GM21423 (cell line): ENCODE measurements around the gene VPS26B.
A peak's percentile ranks its signal among the peaks of the same experiment; 100 is the strongest.
"Not testable (repeated sequence)": the region's sequence is repeated elsewhere in the genome, so short reads cannot be mapped to it uniquely, and the experiment has no call there.

Source experiments
- ATAC-seq: cut with Tn5 transposase; IDR thresholded peaks from one replicate; pipeline ENCODE4 v1.9.1; 2021; ENCODE audit warnings: mild to moderate bottlenecking, moderate library complexity; ENCODE audit not compliant: unreplicated experiment

Gene VPS26B

DNA sequence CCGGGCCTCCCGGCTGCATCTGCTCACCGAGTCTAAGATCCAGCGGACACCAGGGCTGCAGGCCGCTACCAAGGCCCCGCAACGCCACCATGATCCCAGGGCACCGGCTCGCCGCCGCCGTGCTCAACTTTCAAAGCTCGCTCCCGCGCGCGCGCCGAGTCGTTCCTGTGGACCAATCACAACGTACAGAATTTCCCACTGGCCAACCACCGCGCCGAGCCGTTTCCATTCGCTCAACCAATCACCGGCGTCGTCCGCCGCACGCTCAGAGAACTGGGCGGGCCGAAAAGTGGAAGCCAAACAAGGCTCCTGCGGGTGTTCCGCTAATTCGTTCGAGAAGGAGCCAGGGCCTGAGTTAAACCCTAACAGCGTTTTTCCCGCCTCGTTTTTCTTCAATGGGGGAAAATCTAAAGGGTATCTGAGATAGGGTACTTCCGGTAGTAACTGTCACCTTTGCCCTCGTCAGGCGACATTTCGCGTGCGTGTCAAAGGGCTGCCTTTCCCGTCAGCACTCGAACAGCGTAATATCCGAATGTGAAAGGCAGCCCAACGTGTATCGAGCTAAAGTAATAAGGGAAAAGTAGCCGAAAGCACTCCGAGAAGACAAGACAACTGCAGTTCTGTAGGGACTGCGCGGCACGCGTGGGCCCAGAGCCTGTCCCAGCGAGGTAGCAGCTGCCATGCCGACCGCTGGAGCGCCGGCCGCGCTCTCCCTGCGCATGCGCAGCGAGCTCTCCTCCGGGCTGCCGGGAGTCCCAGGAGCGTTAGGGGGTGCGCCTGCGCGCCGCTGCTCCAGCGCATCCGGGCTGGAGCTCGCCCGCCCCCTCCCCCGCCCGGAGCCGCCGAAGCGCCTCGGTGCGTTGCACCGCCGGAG is at the start of gene VPS26B, which contains the start of gene NCAPD3:
VPS26B (plus strand) TSS at position 836 of the 874 bp plus-strand sequence. CDS start 452 bp downstream, outside the sequence.
NCAPD3 (minus strand) TSS at position 132 of the 874 bp plus-strand sequence; CDS start at position 91, 41 bp downstream.
- peak; percentile 75 for ATAC-seq

DNA sequence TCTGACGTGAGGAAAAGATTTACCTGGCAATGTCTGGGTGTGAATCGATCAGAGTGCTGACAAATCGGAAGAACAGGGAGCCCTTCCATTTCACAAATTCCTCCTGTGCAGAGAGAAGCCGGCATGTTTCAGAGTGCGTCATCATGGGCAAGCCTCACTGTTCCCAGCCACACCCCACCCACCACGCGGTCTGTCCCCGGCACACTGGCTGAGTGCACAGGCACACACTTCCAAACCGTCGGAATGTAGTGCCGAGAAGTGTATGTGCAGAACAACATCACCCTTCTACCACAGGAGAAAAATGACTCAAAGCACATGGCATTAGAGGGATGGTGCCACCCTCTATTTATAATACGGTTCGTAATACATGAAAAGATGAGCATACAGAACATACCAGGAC is 48.2 kb upstream of the VPS26B start:
- no peak for ATAC-seq

DNA sequence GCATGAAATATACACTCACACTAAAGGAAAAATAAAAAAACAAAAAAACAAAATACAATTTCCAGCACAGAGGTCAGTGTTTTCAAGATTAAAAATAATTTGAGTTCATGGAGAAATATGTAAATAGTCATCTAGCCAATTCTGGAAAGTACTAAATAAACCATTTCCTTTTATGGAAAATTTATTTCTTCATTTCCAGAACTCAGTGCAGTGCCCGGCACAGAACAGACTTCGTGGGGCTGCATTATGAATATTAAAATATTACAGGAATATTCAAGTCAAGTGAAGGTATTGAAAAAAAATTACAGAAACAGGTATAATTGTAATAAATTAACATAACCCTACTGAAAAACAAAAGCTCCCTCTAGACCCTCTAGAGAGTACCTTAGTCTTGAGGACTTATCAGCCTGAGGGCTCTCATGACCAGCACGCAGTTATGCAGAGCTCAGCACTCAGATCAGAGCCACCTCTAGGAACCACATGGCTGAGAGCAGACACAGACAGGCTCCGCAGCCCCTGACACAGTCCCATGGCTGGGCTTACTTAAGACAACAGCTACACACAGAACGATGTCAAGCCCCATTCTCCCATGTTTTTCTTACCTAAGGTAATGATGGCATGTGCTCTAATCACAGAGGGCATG is 46.3 kb upstream of the VPS26B start:
- no peak for ATAC-seq

DNA sequence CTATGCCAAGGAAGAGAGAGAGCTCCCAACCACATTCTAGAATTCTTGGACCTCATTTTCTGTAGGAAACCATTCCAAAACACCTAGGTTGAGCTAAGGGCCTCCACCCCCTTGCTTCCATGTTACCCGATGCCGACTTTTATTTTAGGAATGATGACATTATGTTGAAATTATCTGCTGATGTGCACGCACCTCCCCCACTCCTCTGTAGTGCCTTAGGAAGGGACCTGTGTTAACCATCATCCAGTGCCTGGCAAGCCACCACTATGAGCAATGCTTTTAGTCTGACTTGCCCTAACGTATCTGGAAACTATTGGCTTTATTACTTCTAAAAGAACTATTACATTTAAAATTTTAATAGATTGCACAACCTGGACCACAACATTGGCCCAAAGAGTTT is 42.8 kb upstream of the VPS26B start:
- no peak for ATAC-seq

DNA sequence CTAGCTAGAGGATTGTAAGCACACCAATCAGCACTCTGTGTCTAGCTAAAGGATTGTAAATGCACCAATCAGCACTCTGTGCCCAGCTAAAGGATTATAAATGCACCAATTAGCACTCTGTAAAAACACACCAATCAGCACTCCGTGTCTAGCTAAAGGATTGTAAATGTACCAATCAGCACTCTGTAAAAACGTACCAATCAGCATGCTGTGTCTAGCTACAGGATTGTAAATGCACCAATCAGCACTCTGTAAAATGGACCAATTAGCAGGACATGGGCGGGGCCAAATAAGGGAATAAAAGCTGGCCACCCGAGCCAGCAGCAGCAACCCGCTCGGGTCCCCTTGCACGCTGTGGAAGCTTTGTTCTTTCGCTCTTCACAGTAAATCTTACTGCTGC is 36.4 kb upstream of the VPS26B start:
- ATAC-seq = not testable (repeated sequence)

DNA sequence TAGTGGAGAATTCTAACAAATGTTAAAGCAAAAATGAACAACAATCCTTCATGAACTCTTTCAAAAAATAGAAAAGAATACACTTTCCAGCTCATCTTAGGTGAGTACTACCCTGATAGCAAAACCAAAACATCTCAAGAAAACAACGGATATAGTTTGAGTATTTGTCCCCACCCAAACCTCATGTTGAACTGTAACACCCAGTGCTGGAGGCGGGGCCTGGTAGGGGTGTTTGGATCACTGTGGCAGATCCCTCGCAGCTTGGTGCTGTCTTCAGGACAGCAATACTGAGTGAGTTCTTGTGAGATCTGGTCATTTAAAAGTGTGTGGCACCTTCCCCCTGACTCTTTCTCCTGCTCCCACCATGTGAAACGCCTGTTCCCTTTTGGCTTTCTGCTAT is 27.7 kb upstream of the VPS26B start:
- ATAC-seq = no peak

DNA sequence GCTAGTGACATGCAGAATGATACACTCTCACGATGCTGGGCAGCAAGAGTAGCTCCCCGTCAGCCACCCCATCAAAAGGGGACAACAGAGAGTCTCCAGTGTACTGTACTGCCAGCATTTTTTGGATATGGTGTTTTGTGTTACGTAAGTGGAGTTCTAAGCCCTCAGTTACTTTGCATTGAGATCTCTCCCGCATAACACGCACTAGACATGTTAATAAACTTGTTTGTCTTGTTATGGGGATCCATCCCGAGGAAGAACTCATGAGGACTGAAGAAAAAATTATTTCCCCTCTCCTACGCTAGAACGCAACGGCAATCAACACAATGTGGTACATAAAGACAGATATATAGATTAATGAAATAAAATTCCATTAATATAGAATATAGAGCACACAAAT is 24.9 kb upstream of the VPS26B start:
- no peak for ATAC-seq

DNA sequence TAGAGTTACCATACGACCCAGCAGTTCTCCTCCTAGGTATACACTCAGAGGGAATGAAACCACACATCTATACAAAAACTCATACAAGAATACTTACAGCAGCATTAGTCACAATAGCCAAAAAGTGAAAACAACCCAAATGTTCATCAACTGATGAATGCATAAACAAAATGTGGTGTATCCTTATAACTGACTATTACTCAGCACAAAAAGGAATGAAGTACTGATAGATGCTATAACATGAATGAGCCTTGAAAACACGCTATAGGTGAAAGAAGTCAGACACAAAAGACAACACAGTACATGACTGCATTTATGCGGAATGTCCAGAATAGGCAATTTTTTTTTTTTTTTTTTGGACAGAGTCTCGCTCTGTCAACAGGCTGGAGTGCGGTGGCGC is 23.8 kb upstream of the VPS26B start:
- no peak for ATAC-seq

DNA sequence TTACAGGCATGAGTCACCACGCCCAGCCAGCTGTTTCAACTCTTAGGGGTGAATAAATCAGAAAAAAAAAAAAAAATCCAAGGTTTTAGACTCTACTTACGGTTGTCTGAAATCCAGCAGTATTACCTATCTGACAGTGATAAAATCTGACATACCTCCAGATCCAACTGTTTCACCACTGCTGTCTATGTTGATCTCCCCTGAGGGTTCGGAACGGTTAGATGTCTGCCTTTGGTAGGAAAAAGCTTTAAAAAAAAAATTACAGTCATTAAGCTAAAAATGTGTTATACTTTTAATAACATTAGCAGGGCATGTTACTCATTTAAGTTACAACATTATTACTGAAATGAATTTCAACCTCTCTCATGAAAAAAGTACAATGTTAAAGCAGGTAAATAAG is 21.8 kb upstream of the VPS26B start:
- no peak for ATAC-seq

DNA sequence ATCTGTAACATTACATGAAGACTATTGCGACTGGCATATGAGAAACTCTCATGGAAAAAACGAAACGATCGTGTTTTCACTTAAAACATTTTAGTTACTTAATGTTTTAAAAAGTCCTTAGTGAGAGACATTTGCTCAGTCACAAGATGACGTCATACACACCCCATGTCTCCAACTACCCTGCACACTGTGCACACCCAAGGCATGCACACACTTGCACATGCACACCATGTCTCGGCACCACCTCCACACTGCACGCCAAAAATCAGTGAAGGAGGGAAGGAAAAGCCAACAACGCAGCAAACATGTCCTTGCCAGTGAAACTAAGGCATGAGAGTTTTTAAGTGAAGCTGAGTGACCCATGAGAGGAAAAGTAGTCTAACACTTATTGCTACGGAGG is 18.7 kb upstream of the VPS26B start:
- no peak for ATAC-seq

DNA sequence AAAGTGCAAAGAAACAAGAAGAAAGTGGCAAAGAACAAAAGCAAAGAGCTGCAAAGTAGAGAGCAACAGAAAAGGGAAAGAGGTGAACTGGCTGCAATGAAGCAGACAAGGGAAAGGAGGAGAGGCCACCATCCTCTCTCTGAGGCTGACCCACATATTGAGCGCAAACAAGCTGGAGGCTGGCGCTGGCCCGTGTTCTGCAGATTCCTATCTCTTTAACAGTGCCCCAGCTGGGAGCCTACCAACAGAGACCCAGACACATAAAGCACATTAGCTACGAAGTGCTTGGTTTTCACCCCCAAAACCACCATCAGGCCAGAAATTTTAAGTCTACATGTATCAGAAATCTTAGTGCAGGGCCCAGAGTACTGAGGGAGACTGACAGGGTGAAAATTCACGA is 18.3 kb upstream of the VPS26B start:
- no peak for ATAC-seq

DNA sequence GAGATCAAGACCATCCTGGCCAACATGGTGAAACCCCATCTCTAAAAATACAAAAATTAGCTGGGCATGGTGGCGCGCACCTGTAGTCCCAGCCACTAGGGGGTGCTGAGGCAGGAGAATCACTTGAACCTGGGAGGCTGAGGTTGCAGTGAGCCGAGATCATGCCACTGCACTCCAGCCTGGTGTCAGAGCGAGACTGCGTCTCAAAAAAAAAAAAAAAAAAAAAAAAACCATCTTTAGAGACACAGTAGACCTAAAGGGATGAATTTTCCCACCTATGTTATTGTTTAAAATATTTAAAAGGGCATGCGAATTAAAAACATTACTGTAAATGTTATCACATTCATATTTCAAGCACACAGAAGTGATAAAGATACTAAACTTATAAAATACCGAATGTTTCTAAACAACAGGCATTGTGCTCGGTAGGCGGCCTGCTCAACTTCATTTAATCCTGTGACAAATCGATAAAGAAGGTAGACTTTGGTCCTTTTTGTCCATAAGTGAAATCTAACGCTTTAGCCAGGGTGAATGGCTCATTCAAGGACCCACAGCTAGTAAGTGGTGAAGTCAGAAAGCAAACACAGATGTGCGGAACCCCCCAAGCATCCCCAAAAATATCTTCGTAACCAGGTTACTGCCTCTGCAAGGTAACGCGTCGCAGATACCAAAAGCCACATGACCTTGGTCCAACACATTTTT is 16.8 kb upstream of the VPS26B start:
- ATAC-seq = no peak

DNA sequence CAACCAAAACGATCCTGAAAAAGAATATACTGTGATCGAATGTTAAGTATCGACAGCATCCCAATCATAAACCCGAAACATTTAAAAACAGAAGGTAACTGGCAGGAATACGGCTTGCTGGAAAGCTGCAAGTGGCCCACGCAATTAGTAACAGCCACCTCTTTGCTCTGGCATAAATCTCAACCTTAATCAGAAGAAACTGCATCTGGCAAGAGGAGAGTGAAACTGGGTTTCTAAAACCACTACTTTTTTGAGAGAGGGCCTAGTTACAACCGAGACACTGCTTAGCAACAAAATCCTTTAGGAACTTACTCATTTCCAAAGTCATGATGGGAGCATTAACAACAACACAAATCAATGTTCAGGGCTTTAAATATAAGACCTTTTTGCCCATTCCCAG is 8.6 kb upstream of the VPS26B start:
- ATAC-seq = no peak

DNA sequence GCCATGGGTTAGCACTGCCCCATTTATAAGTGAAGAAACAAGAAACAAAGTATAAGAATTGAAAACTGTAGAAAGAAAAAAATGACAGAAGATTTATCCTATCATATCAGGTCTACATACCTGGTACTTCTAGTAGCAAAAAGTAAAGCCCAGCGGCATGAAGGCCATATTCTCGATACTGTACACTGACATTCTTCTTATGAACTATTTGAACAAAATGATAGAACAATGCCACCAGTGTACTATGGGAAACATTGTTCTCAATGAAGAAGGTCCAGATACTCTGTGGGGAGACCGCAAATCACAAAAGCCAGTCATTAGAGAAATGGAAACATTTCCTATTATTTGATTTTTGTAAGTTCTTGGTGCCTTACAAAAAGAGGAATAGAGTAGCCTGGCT is 7.7 kb upstream of the VPS26B start:
- no peak for ATAC-seq

DNA sequence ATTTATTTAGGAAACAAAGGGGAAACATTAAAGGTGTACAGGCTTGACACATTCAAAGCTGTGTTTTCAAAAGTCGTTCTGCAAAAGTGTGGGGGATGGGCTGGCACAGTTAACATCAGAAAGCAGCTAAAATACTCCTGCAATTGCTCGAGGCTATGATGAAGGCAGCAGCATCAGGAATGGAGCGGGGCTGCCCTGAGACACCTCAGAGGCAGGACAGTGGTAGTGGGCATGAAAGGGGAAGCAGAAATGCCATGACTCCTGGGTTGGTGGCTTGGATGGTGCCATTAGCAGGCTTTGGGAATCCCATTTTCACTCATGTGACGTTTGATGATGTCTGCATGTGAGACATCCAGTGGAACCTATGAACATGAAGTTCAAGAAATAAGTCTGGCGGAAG is 1.4 kb upstream of the VPS26B start:
- no peak for ATAC-seq

DNA sequence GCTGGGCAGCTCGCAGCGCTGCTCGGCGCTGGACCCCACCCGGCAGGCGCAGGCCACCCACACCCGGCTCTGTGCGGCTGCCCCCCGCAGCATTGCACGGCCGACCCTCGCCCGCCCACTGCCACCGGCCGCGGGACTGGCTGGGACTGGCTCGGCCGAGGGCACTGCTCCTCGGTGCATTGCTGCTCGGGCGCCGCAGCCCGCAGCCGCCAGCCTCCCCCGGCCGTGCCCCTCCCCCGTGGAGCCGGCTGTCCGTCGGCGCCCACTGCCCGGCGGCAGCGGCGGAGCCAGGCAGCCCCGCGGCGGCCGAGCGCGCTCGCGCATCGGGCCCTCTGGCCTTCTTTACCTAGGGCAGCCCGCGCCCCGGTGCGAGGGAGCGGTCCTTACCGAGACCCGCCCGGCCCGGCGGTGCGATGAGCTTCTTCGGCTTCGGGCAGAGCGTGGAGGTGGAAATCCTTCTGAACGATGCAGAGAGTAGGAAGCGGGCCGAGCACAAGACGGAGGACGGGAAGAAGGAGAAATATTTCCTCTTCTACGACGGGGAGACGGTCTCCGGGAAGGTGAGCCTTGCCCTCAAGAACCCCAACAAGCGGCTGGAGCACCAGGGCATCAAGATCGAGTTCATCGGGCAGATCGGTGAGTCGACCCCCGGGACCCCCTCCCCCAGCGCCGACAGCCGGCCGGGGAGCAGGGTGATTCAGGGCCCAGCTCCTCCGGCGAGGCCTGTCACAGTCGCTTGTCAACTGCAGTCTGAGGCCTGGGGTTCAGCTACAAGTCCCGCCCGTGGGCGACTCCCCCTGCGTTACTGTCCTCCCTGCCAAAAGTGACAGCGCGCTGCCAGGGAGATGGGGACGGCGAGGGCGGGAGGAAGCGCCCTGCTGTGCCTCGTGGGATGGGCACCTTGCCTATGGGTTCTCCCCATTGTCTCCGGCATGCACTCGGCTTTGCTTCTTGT is 516 bp downstream of the VPS26B start:
- ATAC-seq = peak; percentile 18

DNA sequence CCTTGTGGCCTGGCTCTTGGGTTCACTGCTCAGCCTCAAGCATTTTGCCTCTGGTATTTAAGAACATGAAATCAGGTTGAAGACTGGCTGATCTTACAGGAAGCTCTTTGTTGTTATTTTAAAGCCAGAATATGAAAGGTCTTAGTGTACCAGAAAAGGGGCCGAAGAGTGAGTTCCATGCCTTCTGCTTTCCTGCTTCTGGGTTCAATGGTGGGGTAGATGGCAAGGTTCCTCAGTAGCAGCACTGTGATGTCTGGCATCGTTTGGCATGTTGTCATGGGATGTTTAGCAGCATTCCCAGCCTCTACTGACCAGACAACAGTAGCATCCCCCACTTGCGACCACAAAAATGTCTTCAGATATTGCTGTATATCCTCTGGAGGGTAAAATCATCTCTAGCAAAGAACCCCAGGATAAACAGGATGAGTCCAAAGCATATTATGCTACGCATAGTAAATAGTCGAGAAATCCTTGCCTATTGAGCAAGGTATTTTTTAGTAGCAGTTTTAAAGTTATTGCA is 2.4 kb downstream of the VPS26B start:
- no peak for ATAC-seq

DNA sequence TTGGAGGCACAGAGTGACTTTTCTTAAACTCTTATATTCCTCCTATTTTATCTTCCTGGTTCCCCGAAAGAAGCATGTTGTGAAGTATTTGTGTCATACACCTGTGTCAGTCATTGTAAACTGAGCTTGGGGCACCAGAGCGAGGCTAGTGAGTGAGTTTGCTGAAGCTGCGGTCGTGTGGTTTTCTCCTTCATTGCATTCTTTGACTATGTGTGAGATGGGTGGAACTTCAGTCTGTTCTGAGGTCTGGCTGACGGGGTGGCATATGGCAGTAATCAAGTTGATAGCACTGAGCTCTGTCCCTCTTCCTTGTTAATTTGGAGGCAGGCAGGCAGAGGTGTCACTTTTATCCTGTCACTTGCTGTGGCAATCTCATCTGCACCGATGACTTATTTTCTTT is 4.2 kb downstream of the VPS26B start:
- ATAC-seq = peak; percentile 45

DNA sequence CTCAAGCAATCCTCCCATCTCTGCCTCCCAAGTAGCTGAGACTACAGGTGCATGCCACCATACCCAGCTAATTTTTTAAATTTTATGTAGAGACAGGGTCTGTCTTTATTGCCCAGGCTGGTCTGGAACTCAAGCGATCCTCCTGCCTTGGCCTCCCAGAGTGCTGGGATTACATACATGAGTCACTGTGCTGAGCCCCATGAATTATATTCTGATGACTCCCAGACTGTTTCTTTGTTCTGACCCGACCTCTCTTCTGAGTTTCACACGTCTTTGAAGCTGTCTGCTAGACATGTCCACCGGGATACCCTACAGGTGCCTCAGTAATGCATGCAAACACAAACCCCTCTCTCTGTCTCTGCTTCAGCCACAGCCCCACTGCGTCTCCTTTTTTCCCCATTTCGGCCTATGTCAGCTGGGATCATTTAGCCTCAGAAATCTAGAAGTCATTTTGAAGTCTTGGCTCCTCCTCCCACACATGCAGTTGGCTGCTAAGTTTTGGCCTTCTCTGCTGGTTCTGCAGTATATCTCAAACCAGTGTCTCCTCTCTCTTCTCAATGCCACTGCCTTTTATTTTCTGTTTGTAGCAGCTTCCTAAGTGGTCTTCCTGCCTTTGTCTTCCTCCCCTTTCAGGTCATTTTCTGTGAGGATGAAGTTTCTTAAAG is 4.8 kb downstream of the VPS26B start:
- no peak for ATAC-seq

DNA sequence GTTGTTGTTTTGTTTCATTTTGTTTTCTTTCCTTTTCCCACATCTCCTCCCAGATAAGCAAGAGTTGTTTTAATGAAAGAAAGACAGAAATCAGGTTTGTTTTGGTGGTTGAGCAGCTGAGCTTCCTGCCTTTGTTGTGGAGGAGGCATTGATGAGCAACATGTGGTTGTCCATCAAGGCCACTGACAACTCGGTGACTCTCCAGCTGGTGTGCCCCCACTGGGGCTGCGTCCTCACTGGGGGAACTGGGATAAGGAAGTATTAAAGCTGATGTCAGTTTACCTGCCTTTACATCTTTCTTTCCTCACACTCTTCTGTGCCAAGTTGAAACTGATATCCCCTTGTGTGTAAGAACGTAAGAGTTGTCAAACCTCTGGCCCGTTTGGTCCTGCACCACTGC is 5.9 kb downstream of the VPS26B start:
- no peak for ATAC-seq
